RWPE1 (cell line): Measurements from ENCODE around the gene ZNF205.
"Not testable (repeated sequence)": the region's sequence is repeated elsewhere in the genome, so short reads cannot be mapped to it uniquely, and the experiment has no call there.

Experiments used
- CTCF ChIA-PET: fragments of 350-600 bp; sonication (Branson Sonifier 250); formaldehyde crosslinking; extraction: SDS; loops from one replicate; lab custom pipeline; 2021; lab: Yijun Ruan, JAX
- POLR2A ChIA-PET: fragments of 400-600 bp; formaldehyde crosslinking; extraction: SDS; loops from one replicate; lab custom pipeline; 2020; ENCODE audit warnings: antibody characterized with exemption; ENCODE audit not compliant: low non-redundant PET; lab: Yijun Ruan, JAX
- DNase-seq: peaks from one replicate; pipeline ENCODE4 v3.0.0; 2012; ENCODE audit warnings: low spot score
- H3K27ac ChIP-seq: fragments of 450-650 bp; 2 replicates; pipeline ENCODE4 v1.5.1; 2017
- TF ChIP-seq, protein P1 (sequence below): fragments of 450-650 bp; conservative IDR thresholded peaks from 2 replicates; pipeline ENCODE4 v1.5.1; 2017; ENCODE audit warnings: low read depth, mild to moderate bottlenecking

ZNF205 gene

DNA sequence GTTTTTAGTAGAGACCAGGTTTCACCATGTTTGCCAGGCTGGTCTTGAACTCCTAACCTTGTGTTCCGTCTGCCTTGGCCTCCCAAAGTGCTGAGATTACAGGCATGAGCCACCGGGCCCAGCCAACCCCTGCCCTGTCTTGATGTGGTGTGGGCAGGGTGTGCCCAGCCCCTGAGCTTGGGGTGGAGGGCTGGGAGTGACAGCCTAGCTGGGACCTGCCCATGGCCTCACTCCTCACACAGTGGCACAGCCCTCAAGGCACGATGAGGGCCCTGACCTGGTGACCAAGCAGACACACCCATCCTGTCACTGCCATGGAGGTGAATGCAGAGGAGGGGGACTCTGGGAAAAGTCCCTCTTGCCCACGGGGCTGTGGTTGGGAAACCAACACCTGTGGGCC lies 43.9 kb upstream of the ZNF205 start:
- H3K27ac ChIP-seq: no peak overlapping the region; the same call in 1 of the 2 replicates
- POLR2A ChIA-PET: no interaction called here
- TF ChIP-seq, protein P1, sequence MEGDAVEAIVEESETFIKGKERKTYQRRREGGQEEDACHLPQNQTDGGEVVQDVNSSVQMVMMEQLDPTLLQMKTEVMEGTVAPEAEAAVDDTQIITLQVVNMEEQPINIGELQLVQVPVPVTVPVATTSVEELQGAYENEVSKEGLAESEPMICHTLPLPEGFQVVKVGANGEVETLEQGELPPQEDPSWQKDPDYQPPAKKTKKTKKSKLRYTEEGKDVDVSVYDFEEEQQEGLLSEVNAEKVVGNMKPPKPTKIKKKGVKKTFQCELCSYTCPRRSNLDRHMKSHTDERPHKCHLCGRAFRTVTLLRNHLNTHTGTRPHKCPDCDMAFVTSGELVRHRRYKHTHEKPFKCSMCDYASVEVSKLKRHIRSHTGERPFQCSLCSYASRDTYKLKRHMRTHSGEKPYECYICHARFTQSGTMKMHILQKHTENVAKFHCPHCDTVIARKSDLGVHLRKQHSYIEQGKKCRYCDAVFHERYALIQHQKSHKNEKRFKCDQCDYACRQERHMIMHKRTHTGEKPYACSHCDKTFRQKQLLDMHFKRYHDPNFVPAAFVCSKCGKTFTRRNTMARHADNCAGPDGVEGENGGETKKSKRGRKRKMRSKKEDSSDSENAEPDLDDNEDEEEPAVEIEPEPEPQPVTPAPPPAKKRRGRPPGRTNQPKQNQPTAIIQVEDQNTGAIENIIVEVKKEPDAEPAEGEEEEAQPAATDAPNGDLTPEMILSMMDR: no peak
- no peak for DNase-seq
- CTCF ChIA-PET: interaction anchor here (0.9 kb wide), 1 partner anchor 103 kb away, joined by 4 read pairs; no protein-coding TSS in a partner anchor

- POLR2A ChIA-PET, DNase-seq, H3K27ac ChIP-seq: not testable (repeated sequence)
- CTCF ChIA-PET: interaction anchor here (0.5 kb wide), 1 partner anchor 97 kb away, joined by 4 read pairs; no protein-coding TSS in a partner anchor
These were observed 43.2 kb upstream of the ZNF205 start for GRCh38 chr16:3069146-3069545.

- ChIA-PET CTCF (interaction anchor here (1.8 kb wide), 1 partner anchor 12 kb away, joined by 4 read pairs; no protein-coding TSS in a partner anchor), POLR2A (no interaction called here)
- TF ChIP-seq, protein P1: no peak
- H3K27ac ChIP-seq: no peak overlapping the region
- no peak for DNase-seq
These were observed 41.7 kb upstream of the ZNF205 start for GRCh38 chr16:3070608-3071111.

GRCh38 chr16:3071655-3072054 lies 40.7 kb upstream of the ZNF205 start:
- CTCF ChIA-PET: interaction anchor here (1.8 kb wide), 1 partner anchor 13 kb away, joined by 4 read pairs; no protein-coding TSS in a partner anchor
- TF ChIP-seq, protein P1: no peak

GRCh38 chr16:3072148-3072547 lies 40.2 kb upstream of the ZNF205 start:
- CTCF ChIA-PET: interaction anchor here (1.8 kb wide), 1 partner anchor 14 kb away, joined by 4 read pairs; no protein-coding TSS in a partner anchor
- DNase-seq, POLR2A ChIA-PET, H3K27ac ChIP-seq: not testable (repeated sequence)

More at GRCh38 chr16:3071655-3072054, 40.7 kb upstream of the ZNF205 start:
- no peak for DNase-seq
- POLR2A ChIA-PET: no interaction called here
- H3K27ac ChIP-seq: no peak overlapping the region

DNA sequence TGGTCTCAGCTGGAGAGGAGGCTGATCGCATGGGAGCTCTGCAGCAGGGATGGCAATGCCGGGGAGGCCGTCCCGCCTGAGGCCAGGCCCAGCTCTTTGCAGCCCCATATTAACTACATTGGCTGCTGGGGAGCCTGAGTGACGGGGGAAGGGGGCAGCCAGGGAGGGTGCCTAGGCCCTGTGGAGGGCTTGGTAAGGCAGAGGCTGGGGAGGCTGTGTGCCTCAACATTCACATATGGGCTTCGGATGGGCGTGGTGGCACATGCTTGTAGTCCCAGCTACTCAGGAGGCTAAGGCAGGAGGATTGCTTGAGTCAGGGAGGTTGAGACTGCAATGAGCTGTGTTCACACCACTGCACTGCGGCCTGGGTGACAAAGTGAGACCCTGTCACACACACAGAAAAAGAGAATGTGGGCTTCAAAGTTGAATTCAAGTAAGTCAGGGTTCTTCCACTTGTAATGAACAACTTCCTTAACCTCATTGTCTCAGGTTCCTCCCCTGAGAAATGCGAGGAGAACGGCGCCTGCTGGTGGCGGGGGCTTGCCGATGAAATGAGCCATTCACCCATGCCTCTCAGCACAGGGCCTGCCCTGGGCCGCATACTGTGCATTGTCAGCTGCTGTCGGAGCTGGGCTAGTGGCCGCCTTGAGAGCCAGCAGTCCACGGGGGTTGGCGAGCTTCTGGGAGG lies 39.7 kb upstream of the ZNF205 start:
- POLR2A ChIA-PET, H3K27ac ChIP-seq, CTCF ChIA-PET, DNase-seq: not testable (repeated sequence)

GRCh38 chr16:3073448-3073847 lies 38.9 kb upstream of the ZNF205 start:
- POLR2A ChIA-PET: no interaction called here
- CTCF ChIA-PET: no interaction called here
- no peak overlapping the region for H3K27ac ChIP-seq
- no peak for DNase-seq
- TF ChIP-seq, protein P1: no peak
